ENCODE results near the gene B4GALT3.

Gene B4GALT3

GRCh38 chr1:161128591-161129420 lies 48.5 kb downstream of the B4GALT3 start:
- no peak for DNase-seq (ENCODE audit: low read depth)

DNA sequence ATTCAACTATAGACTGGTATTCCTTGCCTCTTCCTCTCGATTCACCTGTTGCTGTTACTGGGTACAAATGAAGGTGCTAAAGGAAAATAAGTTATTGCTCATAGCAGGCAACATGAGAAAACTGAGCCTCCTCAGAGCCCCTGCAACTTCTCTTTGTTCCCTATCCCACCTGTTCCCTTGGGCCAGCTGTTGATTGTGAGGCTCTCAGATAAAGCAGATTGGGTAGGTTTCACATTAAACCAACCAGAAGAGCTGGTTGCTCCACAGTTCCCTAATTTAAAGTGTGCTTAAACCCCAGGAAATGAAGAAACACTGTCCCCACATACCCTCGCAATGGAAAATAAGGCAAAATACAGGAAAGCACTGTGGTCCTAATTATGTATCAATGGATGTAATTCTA lies 49.7 kb downstream of the B4GALT3 start:
- DNase-seq (ENCODE audit: low read depth): no peak

- no peak for DNase-seq (ENCODE audit: low read depth)
Observed at GRCh38 chr1:161122967-161123366, 54.3 kb downstream of the B4GALT3 start.

- no peak for DNase-seq (ENCODE audit: low read depth)
Observed at GRCh38 chr1:161121834-161122233, 55.5 kb downstream of the B4GALT3 start.
